GM12874 (cell line): ENCODE data around the gene ZNF79.

Experiments used
- CTCF ChIP-seq: IDR thresholded peaks from 2 replicates; pipeline ENCODE4 v1.5.1; 2011; ENCODE audit warnings: low read depth, mild to moderate bottlenecking, control low read depth, low read length, moderate library complexity; ENCODE audit not compliant: insufficient read depth

The ZNF79 gene

GRCh38 chr9:127423934-127424675 lies at the start of gene ZNF79:
Gene ZNF79, plus strand, starts transcription at chr9:127424382. Its CDS starts 406 bp downstream, at chr9:127424788.
- no peak for TF ChIP-seq CTCF

GRCh38 chr9:127380479-127380878 lies 43.7 kb upstream of the ZNF79 start:
- no peak for TF ChIP-seq CTCF

GRCh38 chr9:127382541-127382940 lies 41.6 kb upstream of the ZNF79 start:
- no peak for TF ChIP-seq CTCF

- TF ChIP-seq CTCF: no peak
Measured at GRCh38 chr9:127384016-127384730, 40.0 kb upstream of the ZNF79 start.

- TF ChIP-seq CTCF: no peak
Measured at GRCh38 chr9:127384901-127385300, 39.3 kb upstream of the ZNF79 start.

GRCh38 chr9:127386249-127386648 lies 37.9 kb upstream of the ZNF79 start:
- no peak for TF ChIP-seq CTCF

- no peak for TF ChIP-seq CTCF
Measured at GRCh38 chr9:127386981-127387380, 37.2 kb upstream of the ZNF79 start.
